ENCODE measurements around the gene PATJ.

DNA sequence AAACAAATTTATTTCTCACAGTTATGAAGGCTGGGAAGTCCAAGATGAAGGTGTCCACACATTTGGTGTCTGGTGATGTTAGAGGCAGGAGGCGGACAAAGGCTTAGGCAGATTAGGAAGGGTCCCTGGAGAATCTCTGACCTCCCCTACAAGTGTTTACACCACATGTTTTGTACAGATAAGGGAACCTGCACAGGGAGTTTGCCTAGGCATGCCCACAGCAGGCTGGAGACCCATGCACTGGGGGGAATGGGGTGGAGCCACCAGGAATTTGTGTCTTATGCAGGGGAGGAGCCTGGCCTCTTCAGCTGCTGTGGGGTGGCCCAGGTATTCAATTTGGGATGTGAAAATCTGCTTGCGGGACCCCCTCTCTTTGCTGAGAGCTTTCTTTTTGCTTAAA is 131.3 kb downstream of the PATJ start:
- TF ChIP-seq CTCF (IDR thresholded peaks at IDR 0.05; ENCODE audit: insufficient read depth, low read length, poor library complexity, severe bottlenecking) (no peak), EZH2phosphoT487 (conservative IDR thresholded peaks at IDR 0.05; ENCODE audit: low read length) (no peak)

Measured in SU-DHL-6 (cell line).